ENCODE results near the gene TENT5C.

Gene TENT5C

GRCh38 chr1:117605774-117606648, at the start of gene TENT5C:
Gene TENT5C (plus strand): TSS chr1:117606048. CDS start chr1:117622869, 16,821 bp downstream.
- DNase-seq, result peak; percentile 99

GRCh38 chr1:117556341-117556740, 49.5 kb upstream of the TENT5C start:
- no peak for DNase-seq

- DNase-seq, result no peak
Measured at GRCh38 chr1:117556976-117557375, 48.9 kb upstream of the TENT5C start.

DNA sequence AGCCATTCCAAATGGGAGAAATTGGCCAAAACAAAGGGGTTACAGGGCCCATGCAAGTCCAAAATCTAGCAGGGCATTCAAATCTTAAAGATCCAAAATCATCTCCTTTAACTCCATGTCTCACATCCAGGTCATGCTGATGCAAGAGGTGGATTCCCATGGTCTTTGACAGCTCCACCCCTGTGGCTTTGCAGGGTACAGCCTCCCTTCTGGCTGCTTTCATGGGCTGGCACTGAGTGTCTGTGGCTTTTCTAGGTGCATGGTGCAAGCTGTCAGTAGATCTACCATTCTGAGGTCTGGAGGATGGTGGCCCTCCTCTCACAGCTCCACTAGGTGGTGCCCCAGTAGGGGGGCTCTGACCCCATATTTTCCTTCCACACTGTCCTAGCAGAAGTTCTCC, 47.4 kb upstream of the TENT5C start:
- peak; percentile 19 for DNase-seq

- no peak for DNase-seq
Measured at GRCh38 chr1:117559139-117559538, 46.7 kb upstream of the TENT5C start.

DNA sequence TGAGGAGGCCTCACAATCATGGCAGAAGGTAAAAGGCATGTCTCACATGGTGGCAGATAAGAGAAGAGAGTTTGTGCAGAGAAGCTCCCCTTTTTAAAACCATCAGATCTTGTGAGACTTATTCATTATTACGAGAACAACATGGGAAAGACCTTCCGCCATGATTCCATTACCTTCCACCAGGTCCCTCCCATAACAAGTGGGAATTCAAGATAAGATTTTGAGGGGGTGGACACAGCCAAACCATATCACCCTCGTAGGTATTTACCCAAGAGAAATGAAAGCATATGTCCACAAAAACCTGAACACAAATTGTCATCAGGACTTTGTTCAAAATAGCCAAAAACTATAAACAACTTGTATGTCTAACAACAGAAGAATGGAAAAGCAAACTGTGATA, 45.9 kb upstream of the TENT5C start:
- DNase-seq, result no peak

GRCh38 chr1:117561071-117561470, 44.8 kb upstream of the TENT5C start:
- DNase-seq, result no peak

- DNase-seq, result no peak
Measured at GRCh38 chr1:117561551-117561950, 44.3 kb upstream of the TENT5C start.

DNA sequence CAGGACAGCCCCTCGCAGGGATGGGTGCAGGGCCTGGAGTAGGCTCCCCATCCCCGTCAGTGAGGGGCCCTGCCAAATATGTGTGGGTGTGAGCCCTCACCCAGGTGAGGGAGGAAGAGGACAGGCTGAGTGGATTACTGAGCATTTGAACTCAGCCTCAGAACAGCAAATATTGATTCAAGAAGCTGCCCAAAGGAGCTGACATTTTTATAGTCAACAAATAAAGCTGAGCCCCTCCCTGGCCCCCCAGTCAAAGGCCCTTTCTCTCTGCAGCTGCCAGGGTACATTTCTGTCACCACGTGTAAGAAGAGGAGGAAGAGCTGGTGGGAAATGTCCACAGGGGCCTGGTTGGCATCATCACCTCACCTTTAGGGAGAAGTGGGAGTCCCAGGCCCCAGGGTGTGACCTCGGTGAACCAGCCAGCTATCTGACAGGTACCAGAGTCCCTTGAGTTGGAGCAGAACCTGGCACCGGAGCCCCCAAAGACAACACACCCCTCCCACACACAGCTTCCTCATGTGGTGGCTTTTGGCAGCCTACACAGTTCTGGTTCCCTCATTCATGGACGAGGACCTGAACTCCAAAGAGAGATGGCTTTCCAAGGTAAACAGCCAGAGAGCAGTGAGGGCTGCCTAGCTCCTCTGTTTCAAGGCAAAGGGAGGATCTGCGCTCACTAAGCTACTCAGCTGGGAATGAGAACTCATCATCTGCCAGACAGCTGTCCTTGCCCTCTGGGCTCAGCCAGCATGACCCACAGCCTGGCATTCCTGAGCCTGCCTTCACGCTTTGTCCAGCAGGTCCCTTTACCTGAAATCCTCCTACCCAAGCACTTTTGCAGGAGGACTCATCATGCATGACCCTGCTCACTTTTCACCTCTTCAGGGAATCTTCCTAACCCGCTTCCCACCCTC, 43.0 kb upstream of the TENT5C start:
- no peak for DNase-seq

DNA sequence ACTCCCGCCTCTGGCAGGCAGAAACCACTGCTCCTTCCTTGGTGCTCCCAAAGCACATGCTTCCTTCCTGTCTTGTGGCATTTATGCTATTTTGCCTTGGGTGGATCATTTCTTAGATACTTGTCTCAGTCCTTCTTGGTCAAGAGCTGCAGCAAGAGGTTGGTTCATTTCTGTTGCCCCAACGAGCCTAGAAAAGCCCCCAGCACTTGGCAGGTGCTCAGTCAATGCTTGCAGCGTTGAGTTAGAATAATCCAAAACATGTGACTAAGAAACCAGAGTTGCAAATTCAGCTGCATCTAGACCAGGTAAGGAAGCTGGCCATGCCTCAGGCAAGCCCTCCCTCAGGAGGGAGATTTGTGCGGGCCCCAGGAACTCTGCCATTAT, 42.4 kb upstream of the TENT5C start:
- no peak for DNase-seq

- no peak for DNase-seq
Measured at GRCh38 chr1:117564227-117565075, 41.4 kb upstream of the TENT5C start.

GRCh38 chr1:117565076-117565556, 40.7 kb upstream of the TENT5C start:
- no peak for DNase-seq

- DNase-seq, result no peak
Measured at GRCh38 chr1:117565745-117566455, 39.9 kb upstream of the TENT5C start.

- no peak for DNase-seq
Measured at GRCh38 chr1:117566556-117566955, 39.3 kb upstream of the TENT5C start.

DNA sequence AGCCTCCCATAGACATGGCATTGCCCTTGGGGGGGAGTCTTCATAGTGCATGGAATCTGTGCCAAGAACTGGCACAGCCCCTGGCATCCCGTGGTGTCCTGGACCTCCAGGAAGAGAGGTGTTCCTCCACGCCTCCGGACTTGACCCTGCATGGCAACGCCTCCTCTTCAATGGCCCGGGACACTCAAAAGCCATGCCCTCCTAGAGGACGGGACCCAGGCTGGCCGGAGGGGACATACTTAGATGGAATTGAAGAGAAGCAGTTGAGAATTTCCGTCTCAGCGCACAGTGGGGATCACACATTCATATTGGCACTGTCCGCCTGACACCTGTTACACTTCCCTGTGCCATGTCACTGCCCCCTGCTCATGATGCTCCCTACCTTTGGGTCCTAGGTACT, 38.4 kb upstream of the TENT5C start:
- no peak for DNase-seq

- no peak for DNase-seq
Measured at GRCh38 chr1:117567976-117568375, 37.9 kb upstream of the TENT5C start.

- DNase-seq, result no peak
Measured at GRCh38 chr1:117568999-117569398, 36.8 kb upstream of the TENT5C start.

DNA sequence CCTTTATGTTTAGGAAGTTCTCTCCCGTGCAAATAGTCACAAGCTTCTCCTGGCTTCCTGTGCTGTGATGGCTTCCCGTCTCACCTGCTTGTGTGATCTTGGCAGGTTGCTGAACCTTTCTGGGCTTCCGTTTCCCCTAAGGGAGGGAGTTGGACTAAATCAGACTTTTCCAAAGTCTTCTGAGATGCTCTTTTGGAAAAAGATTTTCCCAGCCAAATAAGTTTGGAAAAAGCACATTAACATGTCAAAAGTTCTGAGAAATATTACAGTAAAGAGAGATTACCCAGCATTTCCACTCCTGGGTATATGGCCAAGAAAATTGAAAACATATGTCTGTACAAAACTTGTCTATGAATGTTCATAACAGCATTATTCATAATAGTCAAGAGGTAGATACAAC, 36.0 kb upstream of the TENT5C start:
- DNase-seq, result no peak

DNA sequence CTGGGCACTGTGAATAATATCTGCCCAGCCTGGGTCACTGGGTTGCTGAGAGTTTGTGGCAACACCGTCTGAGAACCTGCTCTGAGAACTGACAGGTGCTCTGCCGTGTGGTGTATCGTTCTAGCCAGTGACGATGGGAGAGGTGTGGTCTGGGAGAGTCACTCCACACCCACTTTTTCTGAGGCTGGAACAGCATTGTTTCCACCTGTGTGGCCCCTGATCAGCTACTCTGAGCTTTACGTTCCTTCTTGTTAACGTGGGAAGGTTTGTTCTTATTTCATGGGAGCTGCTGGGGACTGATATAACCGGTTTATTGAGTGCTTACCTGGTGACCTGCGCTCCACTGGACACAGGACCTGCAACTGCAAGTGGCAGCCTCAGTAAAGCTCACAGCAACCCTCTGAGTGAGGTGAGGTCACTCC, 34.8 kb upstream of the TENT5C start:
- DNase-seq, result no peak

DNA sequence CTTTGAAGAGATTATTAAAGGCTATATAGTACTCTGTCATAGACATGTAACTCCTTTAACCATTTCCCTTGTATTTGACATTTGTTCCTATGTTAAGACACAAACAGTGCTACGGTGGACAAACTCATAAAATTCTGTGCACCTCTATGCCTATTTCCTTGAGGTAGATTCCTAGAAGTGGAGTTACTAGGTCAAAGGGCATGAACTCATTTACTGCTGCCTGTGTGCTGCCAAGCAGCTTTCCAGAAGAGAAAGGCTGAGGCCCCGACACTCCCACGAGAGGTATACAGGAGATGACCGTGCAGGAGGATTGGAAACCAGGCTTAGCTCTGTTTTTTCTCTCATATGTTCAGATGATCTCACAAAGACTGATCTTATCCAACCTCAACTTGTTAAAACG, 34.4 kb upstream of the TENT5C start:
- no peak for DNase-seq

- peak; percentile 15 for DNase-seq
Measured at GRCh38 chr1:117572546-117572945, 33.3 kb upstream of the TENT5C start.
